Embryonic facial prominence (tissue), 1 donor: ENCODE results near the gene KCNAB1.

Source experiments
- DNase-seq: peaks from one replicate; pipeline ENCODE4 v3.0.0-alpha.2; 2016; ENCODE audit errors: extremely low spot score

Gene KCNAB1

DNA sequence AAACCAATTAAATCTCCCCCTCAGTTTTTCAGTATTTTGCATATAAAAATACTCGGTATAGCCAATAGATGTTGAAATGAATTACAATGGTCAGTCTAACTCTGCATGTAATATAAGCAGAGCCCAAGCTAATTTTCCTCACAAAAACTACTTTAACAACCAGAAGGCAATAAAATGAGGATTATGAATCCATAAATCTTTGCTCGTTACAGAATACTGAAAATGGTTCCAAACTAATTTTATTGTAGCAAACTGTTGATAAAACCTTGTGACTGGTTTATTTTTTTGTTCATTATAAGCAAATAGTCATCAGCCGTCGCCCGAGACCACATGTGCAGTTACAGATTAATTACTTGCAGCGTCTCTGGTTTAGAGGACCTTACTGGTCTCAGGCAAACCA lies 251.3 kb downstream of the KCNAB1 start:
- DNase-seq: no peak

DNA sequence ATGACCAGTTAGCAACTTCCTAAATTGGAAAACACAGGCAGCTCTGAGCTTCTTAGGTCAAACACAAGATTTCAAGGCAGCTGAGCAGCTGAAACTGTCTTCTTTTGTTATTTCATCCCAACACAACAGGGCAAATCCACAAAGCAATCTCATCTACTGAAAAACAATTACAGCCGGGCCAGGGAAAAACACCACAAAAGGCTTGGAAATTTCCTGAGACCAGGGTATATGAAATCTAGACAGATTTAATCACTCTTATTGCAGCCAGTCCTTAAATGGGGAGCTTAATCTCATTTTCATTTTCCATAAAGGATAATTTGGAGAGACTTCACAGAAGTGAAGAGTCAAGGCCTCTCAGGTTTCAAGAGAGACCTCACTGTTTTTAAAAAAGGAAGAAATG lies 252.7 kb downstream of the KCNAB1 start:
- DNase-seq: no peak

DNA sequence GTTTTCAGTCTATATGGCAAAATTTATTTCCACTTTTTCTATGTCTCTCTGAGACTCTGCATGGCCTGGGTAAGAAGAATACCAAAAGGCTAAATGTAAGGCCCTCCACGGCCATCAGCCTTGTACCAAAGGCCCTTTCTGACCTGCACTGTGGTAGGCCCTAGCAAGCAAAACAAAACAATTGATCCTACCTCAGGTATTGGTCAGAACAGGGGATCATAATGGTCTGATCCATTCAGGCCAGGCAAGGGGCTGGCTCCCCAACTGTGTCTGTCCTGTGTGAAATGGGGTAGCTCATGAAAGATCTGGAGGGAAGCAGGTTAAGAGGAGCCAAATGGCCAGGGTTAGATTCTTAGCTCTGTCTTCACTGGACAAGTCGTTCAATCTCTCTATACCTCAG lies 253.3 kb downstream of the KCNAB1 start:
- DNase-seq: no peak

DNA sequence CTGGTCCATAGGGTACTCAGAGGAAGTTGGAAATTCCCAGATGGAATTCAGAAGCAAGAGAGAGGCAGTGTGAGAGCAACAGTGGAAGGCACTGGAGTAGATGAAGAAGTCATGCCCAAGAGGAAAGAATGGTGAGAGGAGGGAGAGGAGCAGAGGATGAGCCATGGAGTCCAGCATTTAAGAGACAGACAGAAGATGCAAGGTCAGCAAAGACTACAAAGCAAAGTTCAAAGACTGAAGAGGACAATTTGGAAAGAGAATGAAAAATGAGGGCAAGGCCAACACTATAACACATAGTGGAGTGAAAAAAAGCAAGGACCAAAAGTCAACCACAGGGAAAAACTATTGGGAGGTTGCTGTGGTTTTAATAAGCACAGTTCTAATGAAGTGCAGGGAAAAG lies 255.8 kb downstream of the KCNAB1 start:
- no peak for DNase-seq

DNA sequence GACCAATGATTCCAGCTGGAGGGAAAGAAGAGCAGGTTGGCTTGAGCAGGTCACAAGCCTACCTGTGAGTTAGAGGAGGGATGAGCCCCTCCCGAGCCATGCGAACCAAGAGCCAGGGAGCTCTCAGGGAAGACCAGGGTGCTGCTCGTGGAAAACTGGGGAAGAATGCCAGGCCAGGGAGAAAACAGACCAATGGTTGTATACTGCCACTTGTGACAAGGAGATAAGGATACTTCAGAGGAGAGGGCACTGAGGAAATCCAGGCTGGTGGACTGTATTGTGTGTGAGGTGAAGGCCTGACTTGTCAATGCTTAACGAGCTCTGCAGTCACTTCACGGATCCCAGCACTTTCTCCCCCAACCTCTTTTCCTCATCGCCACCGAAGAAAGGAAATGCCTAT lies 256.9 kb downstream of the KCNAB1 start:
- no peak for DNase-seq

DNA sequence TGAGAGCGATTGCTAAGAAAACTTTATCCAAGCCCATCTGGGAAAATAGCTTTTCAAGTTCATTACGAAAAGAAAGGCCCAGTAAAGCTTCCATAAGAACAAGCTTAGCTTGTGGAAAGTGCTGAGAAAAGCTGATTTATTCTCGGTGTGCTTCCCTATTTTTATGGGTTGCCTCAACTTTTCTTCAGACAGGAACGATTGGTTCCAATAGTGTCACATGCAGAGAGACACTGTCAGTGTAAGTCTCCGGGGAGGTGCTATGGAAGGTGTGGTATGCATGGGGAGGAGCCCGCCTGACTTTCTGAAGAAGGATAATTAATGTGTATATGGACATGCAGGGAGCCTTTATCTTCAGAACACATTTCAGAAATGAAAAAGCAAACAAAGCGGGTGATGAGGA lies 257.3 kb downstream of the KCNAB1 start:
- DNase-seq: no peak

DNA sequence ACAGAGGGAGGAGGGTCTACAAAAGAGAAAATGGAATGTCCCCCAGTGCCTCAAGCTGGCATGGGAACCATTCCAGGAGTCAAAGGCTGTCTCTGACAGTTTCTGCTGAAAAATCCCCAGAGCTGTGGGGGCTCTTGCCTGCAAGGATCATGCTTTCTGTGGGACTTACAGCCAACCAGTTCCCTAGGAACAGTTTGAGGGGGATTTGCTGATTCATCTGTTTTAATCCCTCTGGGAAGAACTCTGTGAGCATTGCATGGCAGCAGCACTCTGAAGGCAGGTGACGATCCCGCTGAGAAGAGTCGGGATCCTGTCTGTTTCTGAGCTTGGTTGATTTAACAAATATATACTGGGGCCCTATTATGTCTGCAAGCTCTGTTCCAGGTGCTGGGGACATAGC lies 258.5 kb downstream of the KCNAB1 start:
- no peak for DNase-seq

DNA sequence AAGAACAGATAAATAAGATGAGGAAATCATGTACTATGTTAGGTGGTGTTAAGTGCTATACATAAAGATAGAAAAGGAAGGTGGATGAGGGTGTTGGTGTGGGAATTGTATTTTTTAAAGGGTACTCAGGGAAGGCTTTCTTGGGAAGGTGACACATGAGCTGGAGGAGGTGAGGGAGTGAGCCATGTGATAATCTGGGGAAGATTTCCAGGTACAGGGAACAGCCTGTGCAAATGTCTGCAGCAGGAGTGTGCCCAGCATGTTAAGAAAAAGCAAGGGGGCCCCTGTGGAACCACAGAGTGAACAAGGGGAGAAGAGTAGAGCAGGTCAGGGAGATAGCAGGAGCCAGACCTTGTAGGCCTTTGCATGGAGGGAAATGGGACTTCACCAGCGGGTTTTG lies 258.9 kb downstream of the KCNAB1 start:
- DNase-seq: no peak

DNA sequence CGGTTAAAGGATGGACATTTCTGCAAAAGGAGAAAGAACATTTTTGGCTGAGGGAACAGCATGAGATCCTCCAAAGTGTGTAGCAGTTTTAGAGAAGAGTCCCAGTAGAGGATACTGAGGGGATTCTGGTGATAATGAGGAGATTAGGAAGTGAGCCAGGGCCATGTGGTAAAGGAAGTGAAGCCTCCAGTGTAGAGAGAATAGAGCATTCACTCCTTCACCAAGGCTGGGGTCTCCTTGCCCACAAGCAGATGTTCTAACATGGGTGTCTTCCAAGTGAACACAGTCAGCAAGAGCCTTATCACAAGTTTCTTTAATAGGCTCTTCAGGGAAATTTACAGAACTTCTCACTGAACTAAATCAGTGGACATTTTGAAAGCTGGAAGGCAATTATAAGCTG lies 260.9 kb downstream of the KCNAB1 start:
- no peak for DNase-seq

DNA sequence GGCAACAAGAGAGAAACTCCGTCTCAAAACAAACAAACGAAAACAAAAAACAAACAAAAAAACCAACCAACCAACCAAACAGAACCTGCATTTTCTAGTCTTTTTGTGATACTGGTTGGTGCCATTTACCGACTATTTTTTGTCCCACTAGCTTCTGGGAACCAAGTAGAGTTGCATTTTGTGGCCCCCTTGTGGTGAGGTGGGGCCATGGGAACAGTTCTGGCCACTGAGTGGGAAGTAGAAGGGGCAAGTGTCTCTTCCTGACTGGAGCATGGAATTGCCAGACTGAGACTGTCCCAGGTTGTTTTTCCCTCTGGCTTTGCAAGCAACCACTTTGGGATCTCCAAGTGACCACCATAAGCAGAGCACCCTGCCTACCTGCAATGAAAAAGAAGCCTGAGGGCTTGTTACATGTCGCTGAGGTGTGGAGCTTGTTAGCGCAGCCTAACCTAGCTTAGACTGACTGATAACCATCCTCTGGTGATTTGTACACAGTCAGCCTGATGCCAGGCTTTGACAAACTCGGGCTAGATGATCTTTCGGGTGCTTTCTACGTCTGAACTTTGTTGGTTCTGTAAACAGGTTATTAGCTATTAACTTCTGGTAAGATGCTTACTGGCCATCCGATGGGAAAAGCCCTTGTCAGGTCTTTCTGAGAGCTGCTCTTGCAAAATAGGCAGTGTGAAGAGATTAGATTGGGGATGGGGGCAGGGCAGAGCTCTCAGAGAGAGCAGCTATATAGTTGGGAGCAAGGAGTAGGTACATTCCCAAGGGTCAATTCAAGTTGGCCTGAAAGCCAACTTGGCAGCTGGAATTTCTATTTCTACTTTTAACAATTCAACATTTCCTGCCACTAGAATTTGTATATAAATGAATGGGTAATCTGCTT lies 262.3 kb downstream of the KCNAB1 start:
- DNase-seq: no peak

DNA sequence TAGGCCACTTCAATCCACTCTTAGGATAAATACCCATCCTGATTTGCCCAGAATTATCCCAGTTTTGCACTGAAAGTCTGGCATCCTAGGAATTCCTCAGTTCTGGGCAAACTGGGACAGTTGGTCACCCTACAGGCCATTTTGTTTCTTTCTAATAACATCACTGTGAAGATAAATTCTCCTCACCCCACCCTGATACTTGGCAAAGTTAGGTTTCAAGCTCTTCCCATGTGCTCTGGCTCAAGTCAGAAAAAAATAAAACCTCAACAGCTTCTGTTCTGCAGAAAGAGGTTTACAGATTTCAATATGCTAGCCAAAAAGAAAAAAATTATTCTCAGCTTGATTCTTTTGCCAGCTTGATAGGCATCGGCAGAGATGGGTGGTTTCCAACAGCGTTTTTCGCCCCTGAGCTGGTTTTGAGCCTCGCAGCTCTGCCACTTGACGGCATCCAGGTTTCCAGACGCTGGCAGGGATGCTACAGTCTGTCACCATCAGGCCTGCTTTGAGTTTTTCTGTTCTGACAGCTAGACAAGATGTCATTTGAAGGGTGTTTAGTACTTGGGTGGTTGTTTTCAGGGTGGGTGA lies 263.2 kb downstream of the KCNAB1 start:
- no peak for DNase-seq

DNA sequence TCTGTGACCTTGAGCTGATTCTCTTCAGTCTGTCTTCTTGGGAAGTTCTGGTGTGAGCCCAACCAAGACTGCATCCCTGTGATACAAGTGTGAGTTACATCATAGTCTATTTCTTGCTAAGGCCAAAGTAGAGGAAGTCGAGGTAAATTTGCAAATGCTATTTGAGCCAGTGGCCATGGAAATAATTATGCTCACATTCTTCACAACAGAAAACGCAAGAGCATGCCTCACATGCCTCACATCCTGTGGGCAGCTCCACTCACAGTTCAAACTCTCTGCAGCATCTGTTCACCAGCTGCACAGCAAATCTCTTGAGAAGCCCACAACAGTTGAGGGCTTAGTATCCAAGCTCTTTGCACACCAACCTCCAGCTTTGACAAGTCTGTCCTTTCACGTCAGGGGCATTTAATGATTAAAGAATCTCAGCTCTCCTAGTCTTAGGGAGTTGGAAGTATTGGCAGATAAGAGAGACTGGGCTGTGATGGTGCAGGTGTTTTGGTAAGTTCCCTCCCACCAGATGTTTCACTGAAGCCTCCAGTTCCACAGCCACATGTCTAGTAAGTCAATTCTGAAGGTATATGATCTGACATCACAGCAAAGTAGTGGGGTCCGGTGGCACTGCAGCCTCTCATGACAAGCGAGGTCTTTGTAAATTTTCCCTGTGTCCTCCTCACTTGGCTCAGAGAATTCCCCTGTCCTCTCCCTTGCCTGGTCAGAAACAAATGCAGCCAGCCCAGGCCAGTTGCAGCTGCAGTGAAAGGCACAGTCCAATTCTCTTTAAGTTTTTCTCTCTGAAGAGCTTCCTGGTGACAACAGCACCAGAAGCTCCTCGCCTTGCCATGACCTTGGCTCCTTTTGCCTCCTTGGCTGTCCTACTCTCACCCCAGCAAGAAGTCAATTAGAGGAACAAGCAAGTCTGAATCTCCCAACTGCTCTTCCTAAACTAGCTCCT lies 268.4 kb downstream of the KCNAB1 start:
- no peak for DNase-seq

DNA sequence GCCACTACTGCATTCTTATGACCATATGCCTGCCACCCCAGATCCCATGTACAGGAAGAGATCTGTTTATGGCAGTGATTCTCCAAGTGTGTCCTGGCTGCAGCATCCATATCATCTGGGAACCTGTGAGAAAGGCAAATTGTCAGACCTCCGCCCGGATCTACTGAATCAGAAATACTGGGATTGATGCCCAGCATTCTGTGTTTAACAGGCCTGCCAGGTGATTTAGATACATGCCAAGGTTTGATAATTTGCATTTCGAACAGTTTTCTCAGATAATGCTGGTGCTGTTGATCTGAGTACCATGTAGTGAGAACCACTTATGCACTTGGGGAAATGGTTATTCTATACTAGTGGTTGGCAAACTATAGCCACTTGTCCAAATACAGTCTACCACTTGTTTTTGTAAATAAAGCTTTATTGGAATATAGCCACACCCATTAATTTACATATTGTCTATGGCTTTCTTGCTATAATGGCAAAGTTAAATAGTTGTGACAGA lies 269.1 kb downstream of the KCNAB1 start:
- no peak for DNase-seq

DNA sequence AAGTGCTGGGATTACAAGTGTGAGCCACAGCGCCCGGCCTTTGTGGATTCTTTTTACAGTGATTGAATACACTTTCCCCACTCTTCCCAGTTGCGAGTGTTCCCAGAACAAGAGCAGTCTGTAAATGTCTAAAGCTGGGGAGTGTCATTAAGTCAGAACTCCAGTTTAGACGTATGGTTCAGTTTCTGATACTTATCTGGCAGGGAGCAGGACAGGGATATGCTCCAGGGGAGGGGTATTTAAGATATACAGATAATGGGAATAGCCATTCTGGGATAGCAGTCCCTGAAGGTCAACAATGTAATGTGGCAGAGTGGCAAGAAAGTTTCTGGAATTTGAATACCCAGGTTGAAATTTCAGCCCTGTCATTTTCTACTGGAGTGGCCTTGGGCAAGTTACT lies 270.5 kb downstream of the KCNAB1 start:
- no peak for DNase-seq

DNA sequence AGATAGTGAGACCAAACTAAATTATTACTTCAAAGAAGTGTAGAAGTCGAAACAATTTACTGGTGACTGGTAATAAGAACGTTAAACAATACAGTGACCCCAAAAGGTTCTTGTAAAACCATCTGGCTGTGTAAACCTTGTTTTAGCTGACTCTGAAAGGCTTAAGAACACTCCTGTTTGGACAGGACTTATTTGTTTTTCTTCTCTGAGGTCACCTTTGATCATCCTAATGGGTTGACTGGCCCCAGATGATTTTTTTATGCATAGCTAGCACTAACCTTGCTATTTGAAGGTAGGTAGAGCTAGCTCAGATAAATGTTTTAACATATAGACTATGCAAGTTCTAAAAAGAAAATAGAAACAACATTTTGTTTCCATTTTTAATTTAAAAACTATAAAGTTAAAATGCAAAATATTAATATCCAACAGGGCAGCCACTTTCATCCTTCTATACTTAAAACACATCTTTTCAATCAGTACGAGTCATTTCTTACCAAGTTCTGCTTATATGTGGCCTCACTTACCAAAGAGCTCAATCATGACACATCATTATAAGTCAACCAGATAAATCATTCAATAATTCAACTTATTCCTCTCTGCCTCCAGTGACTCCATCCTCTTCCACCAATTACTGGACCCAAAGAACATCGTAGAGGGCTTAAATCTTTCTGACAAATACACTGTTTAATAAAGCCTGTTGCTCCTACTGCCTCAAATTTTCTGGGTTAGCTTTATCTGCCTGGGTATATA lies 275.8 kb downstream of the KCNAB1 start:
- no peak for DNase-seq

DNA sequence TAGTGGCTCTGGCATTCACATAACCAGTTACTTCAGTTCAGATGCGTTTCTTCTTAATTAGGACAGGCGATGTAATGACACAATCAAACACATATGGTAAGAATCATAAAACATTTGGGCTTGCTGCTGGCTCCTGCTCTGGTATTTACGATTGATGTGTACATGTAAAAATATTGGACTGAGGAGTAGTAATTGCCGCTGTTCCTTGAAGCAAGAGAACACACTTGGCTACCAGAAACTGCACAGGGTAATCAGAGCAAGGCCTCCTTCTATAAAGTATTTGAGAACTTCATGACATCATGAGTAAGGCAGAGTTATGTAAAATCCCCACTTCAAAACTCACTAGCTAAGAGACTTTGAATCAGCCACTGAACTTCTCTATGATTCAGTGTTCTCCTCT lies 276.5 kb downstream of the KCNAB1 start:
- no peak for DNase-seq

DNA sequence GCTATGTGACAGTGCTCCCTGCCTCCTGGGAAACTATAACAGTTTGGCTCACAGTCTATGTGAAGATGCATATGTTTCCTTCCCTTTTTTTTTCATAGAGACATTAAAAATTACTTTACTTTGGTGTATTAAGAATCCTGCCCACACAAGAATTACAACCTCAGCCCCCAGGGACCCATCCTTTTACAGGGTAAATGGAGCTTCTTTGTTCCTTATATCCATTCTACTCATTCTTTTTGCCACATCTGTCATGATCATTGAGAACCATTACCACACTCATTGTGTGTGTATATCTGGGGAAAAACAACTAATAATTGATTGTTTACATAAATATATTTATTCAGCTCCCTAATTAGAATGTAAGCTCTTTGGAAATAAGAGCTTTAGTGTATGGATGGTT lies 277.2 kb downstream of the KCNAB1 start:
- DNase-seq: no peak

DNA sequence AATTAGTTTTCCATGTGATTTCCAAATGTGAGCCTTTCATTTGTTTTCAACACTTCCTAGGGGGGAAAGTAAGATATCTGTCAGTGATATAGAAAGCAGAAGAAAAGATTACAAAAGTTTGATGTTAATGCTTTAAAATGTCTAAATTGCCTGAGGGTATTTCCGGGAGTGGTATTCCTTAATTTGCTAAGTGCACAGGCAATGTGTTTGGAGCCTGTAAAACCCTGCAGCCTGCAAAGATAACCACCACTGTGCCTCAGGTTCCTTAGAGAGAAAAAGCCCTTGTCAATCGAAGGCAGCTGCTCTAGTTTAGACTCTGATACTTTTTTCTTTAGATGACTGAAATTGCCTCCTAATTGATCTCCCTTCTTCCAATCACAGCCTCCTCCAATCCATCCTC lies 279.7 kb downstream of the KCNAB1 start:
- no peak for DNase-seq

DNA sequence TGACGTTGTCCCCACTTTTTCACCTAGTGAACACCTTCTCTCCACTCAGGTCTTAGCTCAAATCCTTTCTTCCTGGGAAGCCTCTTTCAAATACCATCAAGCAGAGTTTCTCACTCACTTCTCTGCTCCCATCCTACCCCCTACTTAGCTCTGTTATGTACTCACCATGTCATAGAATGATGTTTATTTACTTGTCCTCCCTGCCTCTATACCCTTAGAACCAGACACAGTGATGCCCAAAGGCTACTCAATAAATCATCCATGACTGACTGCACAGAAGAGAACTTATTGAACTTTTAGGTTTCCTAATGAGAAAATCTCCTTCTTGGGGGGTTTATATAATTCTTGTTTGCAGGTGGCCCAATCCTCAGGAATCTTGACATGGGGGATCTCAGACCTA lies 280.4 kb downstream of the KCNAB1 start:
- no peak for DNase-seq

DNA sequence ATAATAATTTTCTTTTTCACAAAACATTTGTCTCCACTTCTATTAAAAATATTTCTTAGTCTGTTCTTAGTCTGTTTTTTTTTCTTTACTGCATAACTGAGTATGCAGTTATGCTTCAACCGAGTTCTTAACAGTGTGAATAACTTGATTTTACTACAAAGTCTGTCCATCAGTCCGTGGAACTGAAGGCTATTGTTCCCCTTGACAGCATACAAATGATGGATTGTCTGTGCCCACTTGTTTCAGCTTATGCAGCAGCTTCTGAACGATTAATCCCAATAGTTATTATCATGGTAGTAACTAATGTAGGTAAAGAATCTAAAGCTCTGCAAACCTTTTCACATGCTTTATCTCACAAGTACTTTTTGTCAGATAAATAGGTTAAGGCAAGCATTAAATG lies 283.8 kb downstream of the KCNAB1 start:
- no peak for DNase-seq

DNA sequence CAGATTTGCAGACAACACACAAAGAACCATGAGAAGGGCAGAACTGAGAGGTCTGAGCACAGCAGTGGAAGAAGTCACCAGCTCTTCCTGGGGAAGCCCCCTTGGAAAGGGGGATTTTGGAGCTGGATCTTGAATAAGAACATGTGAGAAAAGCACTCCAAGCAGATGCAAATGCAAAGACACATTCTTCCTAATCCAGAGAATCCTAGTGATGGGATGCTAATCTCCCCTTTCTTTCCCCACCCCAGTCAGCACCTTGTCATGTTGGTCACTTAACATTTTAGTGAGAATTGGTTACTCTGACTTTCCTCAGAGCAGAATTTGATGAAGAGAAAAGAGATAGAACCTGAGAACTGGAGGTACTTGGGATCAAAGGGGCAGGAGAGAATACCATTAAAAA lies 286.0 kb downstream of the KCNAB1 start:
- no peak for DNase-seq
